Fibroblast of lung (primary cell): Measurements from ENCODE around the gene AFAP1.

ENCODE experiments used
- EZH2 ChIP-seq: IDR thresholded peaks from 2 replicates; pipeline ENCODE4 v1.5.1; 2012; ENCODE audit warnings: low read length, control low read depth, mild to moderate bottlenecking; ENCODE audit errors: missing control alignments
- TF ChIP-seq, protein P1 (sequence below), 2 donors: IDR thresholded peaks in 1 of 2; conservative IDR thresholded peaks in 1 of 2; 1 replicate in 1 of 2; 2 replicates in 1 of 2; pipeline ENCODE4 v1.5.1; 2011 to 2012; ENCODE audit warnings: low read length in 2 of 2, control low read depth in 1 of 2, inconsistent platforms in 1 of 2, low read depth in 1 of 2, mild to moderate bottlenecking in 1 of 2

DNA sequence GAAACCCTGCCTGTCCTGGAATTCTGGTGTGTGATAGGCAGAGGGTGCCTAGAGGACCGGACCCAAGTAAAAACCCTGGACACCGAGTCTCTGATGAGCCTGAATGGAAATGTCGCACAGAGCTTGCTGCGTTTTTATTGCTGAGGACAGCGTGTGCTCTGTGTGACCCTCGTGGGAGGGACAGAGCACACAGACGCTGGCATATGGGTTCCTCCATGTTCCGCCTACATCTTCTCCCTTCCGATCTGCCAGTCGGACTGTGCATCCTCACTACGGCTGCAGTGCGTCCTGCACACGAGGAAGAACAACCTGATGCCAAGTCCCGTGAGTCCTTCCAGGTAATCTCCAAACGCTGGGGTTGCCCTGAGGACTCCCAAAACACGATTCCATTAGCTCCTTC lies 68.3 kb downstream of the AFAP1 start:
- TF ChIP-seq, protein P1, sequence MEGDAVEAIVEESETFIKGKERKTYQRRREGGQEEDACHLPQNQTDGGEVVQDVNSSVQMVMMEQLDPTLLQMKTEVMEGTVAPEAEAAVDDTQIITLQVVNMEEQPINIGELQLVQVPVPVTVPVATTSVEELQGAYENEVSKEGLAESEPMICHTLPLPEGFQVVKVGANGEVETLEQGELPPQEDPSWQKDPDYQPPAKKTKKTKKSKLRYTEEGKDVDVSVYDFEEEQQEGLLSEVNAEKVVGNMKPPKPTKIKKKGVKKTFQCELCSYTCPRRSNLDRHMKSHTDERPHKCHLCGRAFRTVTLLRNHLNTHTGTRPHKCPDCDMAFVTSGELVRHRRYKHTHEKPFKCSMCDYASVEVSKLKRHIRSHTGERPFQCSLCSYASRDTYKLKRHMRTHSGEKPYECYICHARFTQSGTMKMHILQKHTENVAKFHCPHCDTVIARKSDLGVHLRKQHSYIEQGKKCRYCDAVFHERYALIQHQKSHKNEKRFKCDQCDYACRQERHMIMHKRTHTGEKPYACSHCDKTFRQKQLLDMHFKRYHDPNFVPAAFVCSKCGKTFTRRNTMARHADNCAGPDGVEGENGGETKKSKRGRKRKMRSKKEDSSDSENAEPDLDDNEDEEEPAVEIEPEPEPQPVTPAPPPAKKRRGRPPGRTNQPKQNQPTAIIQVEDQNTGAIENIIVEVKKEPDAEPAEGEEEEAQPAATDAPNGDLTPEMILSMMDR (conservative IDR thresholded peaks at IDR 0.05 in 1 of 2, IDR thresholded peaks at IDR 0.05 in 1 of 2; ENCODE audit: low read depth in 1 of 2, low read length in 2 of 2), result no peak
- TF ChIP-seq EZH2, result no peak
